SKM-1 treated with dmso at 0.1 percent for 144 hours (cell line): ENCODE measurements around the gene ARHGEF37.
"Not testable (repeated sequence)": the region's sequence is repeated elsewhere in the genome, so short reads cannot be mapped to it uniquely, and the experiment has no call there.

Source experiments
- DNase-seq: peaks from one replicate; lab custom pipeline; 2025; ENCODE audit not compliant: unreplicated experiment; lab: John Stamatoyannopoulos, UW

The ARHGEF37 gene, protein sequence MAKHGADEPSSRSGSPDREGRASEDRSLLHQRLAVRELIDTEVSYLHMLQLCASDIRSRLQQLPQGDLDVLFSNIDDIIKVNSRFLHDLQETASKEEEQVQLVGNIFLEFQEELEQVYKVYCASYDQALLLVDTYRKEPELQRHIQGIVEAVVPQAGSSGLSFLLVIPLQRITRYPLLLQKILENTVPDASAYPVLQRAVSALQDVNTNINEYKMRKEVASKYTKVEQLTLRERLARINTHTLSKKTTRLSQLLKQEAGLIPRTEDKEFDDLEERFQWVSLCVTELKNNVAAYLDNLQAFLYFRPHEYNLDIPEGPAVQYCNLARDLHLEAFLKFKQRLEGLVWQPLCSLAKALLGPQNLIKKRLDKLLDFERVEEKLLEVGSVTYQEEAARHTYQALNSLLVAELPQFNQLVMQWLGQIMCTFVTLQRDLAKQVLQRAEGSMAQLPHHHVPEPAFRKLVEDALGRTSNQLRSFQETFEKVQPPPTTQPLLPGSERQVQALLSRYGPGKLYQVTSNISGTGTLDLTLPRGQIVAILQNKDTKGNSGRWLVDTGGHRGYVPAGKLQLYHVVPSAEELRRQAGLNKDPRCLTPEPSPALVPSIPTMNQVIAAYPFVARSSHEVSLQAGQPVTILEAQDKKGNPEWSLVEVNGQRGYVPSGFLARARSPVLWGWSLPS

GRCh38 chr5:149581192-149581861, at the start of gene ARHGEF37:
Gene ARHGEF37, plus strand, starts transcription at chr5:149581498. Its CDS starts 16,272 bp downstream, at chr5:149597770.
- DNase-seq, result no peak

DNA sequence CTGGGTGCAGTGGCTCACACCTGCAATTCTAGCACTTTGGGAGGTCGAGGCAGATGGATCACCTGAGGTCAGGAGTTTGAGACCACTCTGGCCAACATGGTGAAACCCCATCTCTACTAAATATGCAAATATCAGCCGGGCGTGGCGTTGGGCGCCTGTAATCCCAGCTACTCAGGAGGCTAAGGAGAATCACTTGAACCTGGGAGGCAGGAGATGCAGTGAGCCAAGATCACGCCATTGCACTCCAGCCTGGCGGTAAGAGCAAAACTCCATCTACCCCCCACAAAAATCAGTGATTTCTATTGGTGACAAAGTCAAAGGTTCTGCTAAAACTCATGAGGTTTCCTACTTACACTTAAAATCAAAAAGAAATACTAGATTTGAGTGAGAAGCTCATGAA, 48.9 kb upstream of the ARHGEF37 start:
- no peak for DNase-seq

- not testable (repeated sequence) for DNase-seq
Observed at GRCh38 chr5:149535787-149536186, 45.5 kb upstream of the ARHGEF37 start.

- DNase-seq, result no peak
Observed at GRCh38 chr5:149537374-149537975, 43.8 kb upstream of the ARHGEF37 start.

DNA sequence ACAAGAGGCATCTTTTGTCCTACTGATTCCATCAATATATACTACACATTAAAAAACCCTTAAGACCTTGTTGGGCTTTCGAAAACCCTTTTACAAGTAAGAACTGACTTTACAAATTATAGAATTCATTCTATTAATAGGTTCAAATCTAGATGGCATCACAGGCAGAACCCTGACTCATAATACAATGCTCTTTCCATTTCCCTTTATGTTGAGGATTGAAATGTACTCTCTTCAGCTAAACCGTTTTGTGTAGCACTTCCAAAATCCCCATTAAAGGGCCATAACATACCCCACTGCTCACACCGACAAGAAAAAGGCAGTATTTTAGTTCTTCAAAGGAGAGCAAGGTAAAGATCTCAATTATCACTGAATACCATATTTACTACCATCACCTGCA, 41.2 kb upstream of the ARHGEF37 start:
- DNase-seq, result no peak

DNA sequence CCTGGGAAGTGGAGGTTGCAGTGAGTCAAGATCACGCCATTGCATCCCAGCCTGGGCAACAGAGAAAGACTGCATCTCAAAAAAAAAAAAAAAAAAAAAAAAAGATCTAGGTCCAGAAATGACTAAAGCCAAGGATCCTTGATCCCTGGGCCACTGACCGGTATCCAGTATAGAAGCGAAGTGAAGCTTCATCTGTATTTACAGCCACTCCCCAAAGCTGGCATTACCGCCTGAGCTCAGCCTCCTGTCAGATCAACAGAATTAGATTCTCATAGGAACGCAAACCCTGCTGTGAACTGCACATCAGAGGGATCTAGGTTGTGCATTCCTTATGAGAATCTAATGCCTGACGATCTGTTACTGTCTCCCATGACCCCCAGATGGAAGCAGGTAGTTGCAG, 39.4 kb upstream of the ARHGEF37 start:
- no peak for DNase-seq

DNA sequence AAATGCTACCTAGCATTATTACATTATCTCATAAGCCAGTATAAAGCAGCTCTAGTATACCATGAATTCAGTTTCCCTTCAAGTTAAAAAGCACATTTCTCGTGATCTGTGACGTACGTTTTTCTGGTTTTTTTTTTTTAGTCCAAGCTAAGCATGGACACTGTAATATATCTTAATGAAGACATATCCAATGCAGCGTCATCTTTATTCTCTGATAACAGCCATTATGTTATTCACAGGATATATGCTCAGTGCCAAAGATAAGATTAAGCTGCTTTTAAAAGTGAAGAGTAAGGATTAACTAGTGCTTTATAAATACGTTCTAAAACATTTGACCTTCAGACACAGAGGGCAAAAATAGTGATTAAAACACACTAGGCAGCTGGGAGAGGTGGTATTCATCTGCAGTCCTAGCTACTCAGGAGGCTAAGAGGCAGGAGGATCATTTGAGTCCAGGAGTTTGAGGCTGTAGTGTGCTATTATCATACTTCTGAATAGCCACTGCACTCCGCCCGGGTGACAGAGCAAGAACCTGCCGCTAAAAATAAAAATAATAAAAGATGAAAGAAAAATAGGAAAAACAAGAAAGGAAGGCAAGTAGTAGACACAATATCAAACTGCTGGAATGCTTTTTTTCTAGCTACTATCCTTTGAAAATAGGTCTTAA, 37.8 kb upstream of the ARHGEF37 start:
- no peak for DNase-seq

DNA sequence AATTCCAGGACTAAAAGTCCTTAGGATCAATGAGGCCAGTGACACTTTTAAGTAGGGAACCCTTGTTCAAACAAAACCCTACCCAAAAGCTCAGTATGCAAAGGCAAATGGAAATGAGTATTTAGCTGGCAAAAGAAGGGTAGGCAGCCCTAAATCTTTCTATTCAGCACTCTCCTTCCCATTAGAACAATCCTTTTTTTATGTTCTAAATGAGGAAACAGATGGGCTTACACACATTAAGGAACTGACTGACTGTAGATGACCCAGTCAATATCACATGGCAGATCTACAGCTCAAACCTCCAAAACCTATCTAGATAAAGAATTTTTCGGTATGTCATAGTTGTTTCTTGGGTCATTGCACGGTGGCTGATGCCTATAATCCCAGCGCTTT, 37.3 kb upstream of the ARHGEF37 start:
- no peak for DNase-seq

DNA sequence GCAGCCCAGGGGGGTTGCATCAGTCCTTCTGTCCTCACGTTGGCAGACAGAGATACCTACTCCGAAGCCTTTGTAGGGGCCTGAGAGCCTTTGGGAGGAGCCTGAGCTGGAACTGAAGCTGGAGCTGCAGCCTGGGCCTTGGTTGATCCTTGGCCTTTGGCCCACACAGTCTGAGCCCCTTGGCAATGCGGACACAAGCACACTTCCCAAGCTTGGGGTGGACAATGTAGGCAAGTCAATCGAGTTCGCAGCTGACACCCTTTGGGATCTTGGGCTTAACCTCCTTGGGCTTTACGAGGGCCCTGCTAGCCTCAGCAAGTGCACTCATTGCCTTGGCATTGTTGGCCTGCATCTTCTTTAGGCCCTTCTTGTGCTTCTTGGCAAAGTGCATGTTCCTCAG, 36.0 kb upstream of the ARHGEF37 start:
- no peak for DNase-seq

GRCh38 chr5:149546974-149547373, 34.3 kb upstream of the ARHGEF37 start:
- DNase-seq, result no peak

DNA sequence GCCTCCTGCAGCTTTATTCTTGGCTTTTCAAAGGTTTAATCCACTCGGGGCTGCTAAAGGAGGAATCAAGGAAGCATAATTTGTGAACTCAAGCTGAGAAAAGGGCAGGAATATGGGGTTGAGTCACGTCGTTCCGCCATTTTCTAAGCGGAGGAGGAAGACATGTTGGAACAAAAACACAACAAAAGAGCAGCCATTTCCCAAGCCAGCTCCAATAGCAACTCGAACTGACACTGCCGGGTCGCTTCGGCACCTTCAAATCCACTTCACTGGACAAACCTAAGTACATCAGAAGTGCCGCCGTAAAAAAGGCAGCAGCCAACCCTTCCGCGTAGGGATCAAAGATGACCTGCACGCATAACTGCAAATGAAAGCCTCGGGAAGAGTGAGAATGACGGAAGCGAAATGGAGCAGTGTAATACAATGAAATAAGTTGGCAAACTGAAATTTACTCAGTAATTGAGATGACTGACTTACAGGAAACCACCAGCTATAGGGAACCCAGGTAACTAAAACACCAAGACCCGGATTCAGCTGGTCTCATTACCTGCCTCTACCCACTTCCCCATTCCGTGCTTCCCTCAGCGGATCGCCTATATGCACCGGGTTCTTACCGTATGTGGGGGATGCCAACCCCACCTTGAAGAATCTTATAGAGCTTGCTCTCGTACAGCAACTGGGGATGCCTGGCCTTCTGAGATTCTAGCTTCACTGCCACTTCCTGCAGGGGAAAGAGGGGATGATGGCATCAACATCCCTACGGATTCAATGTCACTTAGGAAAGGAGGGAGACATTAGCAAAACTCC, 31.6 kb upstream of the ARHGEF37 start:
- DNase-seq, result peak; percentile 23

DNA sequence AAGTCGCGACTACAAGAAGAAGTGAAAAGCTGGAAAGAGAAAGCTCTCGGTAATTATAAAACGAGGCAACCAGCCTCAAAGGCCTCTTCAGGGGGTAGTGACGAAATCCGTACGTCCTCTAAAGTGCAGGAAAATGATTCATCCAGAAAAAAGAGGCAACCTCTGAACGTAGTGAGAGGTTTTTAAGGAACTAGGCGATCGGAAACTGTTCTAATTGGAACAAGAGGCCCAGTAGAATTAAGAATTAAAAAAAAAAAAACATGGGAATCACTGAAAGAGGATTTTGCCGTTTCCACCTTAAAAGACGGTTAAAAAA, 31.1 kb upstream of the ARHGEF37 start:
- peak; percentile 73 for DNase-seq

GRCh38 chr5:149550594-149551226, 30.6 kb upstream of the ARHGEF37 start:
- no peak for DNase-seq

DNA sequence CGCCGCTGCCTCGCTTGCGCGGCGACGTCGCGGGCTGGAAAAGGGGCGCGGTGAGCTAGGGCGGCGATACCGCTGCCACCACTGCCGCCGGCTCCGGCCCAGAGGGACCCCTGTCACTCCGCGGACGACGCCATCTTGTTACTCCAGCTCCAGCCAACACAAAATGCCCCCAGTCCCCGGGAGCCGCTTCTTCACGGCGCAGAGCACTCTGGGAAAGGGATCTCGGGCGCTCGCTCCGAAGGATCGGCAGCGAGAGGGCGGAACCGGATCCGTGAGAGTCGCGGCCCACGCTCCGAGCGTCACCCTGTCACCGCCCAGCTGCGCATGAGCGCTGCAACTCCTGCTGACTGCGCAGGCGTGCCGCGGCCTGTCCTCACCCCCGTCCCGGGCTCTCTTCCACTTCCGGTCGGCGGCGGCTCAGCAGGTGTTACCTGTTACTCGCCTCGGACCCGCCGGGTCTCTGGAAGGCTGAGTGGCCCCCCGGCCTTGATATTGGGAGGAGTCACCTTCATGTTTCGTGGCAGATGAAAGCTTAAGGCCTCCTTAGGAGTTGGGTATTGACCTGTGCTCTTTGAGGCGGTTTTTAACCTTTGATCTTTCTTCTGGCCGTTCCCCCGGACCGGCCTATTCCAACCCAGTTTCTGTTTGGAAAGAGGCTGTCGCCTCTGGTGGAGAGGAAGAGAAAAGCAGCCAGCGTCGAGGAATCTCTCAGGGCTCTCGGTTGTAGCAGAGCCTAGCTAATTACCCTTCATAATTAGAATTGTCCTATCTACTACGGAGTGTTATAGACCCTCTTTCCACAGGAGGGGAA, 29.9 kb upstream of the ARHGEF37 start, which contains the start of gene CSNK1A1:
Gene CSNK1A1 (minus strand): TSS at position 213 of the 811 bp plus-strand sequence. CDS start 475 bp downstream, outside the sequence.
- peak; percentile 98 for DNase-seq

- DNase-seq, result no peak
Observed at GRCh38 chr5:149552038-149552494, 29.2 kb upstream of the ARHGEF37 start.

DNA sequence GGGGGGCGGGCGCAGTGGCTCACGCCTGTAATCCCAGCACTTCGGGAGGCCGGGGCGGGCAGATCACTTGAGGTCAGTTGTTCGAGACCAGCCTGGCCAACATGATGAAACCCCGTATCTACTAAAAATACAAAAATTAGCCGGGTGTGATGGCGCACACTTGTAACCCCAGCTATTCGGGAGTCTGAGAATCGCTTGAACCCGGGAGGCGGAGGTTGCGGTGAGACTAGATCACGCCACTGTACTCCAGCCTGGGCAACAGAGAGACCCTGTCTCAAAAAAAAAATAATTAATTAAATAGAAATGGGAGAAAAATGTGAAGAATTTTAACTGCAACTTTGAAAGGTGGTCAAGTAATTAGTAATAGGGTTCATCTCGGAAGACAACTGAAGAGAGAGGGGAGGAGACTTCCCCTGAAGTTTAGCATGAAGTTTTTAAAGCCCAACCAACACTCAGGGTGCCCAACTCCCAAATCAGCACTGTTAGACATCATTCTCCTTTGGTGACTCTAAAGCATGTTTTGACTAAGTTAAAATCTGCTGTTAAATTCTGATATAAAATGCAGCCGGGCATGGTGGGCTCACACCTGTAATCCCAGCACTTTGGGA, 28.6 kb upstream of the ARHGEF37 start:
- DNase-seq, result no peak

- peak; percentile 9 for DNase-seq
Observed at GRCh38 chr5:149559706-149560105, 21.6 kb upstream of the ARHGEF37 start.

DNA sequence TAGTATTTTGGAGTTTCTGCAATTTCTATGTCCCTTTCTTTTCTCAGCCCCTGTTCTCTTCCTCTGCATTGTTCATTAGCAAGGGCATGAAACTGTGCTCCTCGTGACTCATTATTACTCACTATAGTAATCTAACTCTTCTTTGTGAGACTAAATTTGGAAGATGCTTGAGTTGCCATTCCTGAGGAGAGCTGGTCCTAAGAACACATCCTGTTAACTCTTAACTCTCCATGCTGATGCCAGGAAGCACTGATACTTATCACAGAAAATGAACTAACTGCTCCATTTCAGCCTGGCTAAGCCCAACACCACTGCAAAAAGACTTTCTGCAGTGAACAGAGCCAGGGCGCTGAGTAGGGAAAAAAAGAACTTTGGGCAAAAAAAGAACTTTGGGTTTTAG, 19.4 kb upstream of the ARHGEF37 start:
- no peak for DNase-seq
